Activated T-helper 1 cell treated with Interleukin-2 at 50 U/mL for 16 hours (primary cell): ENCODE results near the gene PCDHB16.
"Not testable (repeated sequence)": the region's sequence is repeated elsewhere in the genome, so short reads cannot be mapped to it uniquely, and the experiment has no call there.

Experiments
- DNase-seq: peaks from one replicate; pipeline ENCODE4 v3.0.0-alpha.2; 2020; ENCODE audit warnings: low read depth

Gene PCDHB16

DNA sequence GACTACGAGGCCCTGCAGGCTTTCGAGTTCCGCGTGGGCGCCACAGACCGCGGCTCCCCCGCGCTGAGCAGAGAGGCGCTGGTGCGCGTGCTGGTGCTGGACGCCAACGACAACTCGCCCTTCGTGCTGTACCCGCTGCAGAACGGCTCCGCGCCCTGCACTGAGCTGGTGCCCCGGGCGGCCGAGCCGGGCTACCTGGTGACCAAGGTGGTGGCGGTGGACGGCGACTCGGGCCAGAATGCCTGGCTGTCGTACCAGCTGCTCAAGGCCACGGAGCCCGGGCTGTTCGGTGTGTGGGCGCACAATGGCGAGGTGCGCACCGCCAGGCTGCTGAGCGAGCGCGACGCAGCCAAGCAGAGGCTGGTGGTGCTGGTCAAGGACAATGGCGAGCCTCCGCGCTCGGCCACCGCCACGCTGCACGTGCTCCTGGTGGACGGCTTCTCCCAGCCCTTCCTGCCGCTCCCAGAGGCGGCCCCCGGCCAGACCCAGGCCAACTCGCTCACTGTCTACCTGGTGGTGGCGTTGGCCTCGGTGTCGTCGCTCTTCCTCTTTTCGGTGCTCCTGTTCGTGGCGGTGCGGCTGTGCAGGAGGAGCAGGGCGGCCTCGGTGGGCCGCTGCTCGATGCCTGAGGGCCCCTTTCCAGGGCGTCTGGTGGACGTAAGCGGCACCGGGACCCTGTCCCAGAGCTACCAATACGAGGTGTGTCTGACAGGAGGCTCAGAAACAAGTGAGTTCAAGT, 2.1 kb downstream of the PCDHB16 start:
- DNase-seq, result not testable (repeated sequence)

DNA sequence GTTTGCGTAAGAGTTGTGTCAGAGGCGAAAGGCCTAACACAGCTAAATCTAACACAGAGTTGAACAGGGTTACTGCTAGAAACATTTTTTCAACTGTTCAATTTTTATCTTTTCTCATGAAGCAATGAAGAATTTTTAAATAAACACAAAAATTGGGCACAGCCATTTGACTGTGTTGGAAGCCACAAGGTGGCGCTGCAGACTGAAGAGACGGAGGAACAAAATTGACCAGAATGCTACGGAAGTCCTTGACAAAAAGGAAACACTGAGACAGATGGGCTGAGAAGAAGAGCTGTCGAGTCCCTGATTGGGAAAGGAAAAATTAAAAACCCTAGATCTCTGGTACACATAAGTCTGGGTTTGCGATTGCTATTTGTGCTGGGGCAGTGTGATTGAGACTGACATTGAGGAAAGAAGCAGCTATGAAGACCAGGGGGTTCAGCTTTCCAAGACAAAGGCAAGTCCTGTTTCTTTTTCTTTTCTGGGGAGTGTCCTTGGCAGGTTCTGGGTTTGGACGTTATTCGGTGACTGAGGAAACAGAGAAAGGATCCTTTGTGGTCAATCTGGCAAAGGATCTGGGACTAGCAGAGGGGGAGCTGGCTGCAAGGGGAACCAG, 4.8 kb downstream of the PCDHB16 start, which contains the start of gene PCDHB9:
PCDHB9 (plus strand) TSS at position 265 of the 616 bp plus-strand sequence; CDS start at position 423, 158 bp downstream.
- no peak for DNase-seq

DNA sequence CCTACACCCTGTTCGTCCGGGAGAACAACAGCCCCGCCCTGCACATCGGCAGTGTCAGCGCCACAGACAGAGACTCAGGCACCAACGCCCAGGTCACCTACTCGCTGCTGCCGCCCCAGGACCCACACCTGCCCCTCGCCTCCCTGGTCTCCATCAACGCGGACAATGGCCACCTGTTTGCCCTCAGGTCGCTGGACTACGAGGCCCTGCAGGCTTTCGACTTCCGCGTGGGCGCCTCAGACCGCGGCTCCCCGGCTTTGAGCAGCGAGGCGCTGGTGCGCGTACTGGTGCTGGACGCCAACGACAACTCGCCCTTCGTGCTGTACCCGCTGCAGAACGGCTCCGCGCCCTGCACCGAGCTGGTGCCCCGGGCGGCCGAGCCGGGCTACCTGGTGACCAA, 6.5 kb downstream of the PCDHB16 start:
- DNase-seq, result not testable (repeated sequence)

DNA sequence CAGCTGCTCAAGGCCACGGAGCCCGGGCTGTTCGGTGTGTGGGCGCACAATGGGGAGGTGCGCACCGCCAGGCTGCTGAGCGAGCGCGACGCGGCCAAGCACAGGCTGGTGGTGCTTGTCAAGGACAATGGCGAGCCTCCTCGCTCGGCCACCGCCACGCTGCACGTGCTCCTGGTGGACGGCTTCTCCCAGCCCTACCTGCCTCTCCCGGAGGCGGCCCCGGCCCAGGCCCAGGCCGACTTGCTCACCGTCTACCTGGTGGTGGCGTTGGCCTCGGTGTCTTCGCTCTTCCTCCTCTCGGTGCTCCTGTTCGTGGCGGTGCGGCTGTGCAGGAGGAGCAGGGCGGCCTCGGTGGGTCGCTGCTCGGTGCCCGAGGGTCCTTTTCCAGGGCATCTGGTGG, 6.9 kb downstream of the PCDHB16 start:
- not testable (repeated sequence) for DNase-seq

DNA sequence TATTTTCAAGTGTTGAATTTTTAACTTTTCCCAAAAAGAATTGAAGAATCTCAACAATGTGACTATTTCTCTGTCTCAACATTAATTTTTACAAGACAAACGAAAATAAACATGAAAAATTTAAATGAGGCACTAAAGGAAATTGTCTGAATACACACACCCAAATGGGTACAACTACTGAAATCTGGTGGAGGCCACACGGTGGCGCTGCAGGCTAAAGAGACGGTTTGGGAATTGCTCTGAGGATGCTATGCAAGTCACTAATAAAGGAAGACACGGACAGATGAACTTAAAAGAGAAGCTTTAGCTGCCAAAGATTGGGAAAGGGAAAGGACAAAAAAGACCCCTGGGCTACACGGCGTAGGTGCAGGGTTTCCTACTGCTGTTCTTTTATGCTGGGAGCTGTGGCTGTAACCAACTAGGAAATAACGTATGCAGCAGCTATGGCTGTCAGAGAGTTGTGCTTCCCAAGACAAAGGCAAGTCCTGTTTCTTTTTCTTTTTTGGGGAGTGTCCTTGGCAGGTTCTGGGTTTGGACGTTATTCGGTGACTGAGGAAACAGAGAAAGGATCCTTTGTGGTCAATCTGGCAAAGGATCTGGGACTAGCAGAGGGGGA, 10.0 kb downstream of the PCDHB16 start, which contains the start of gene PCDHB10:
PCDHB10 (plus strand) TSS at position 244 of the 616 bp plus-strand sequence; CDS start at position 444, 200 bp downstream.
- no peak for DNase-seq

DNA sequence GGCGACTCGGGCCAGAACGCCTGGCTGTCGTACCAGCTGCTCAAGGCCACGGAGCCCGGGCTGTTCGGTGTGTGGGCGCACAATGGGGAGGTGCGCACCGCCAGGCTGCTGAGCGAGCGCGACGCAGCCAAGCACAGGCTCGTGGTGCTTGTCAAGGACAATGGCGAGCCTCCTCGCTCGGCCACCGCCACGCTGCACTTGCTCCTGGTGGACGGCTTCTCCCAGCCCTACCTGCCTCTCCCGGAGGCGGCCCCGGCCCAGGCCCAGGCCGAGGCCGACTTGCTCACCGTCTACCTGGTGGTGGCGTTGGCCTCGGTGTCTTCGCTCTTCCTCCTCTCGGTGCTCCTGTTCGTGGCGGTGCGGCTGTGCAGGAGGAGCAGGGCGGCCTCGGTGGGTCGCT, 12.1 kb downstream of the PCDHB16 start:
- not testable (repeated sequence) for DNase-seq

DNA sequence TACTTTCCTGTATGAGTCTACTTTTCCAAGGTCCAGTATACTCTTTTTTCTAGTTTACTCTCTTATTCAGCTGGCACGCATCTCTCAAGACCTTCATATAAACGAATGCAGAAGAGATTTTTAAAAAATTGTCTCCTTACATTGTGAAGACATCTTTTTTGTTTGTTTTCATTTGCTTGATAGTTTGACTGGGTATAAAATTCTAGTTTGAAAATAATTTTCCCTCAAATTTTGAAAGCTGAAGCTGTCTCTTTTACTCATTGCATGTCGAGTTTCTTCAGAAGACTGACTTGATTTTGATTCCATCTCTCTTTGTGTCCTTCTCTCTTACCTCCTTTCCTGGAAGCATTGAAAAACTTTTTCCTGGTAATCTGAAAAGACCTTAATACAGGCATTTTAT, 14.2 kb downstream of the PCDHB16 start:
- no peak for DNase-seq

DNA sequence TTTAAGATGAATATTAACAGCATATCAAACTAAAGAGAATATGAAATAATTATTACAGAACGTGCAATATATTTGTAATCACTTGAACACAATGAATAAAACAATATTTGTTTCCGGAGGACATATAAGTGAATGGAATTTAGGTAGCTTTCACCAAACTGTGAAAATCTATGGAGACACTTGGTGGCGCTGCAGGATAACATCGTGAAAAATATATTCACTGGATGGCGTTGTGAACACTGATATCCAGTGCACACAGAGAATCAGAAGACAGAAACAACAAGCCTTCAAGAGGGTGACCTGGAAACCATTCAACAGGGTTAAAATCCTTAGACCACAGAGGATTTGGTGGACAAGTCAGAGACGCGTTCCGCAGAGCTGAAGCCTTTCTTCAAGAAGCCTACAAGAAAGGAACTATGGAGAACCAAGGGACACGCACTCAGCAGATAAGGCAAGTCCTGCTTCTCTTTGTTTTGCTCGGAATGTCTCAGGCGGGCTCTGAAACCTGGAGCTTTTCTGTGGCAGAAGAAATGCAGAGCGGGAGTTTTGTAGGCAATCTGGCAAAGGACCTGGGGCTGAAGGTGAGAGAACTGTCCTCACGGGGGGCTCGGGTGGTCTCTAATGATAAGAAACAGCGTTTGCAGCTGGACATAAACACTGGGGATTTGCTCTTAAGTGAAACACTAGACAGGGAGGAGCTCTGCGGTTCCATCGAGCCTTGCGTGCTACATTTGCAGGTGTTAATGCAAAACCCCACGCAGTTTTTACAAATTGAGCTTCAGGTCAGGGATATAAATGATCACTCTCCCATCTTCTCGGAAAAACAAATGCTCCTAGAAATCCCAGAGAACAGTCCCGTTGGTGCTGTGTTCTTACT, 17.4 kb downstream of the PCDHB16 start, which contains the start of gene PCDHB11:
PCDHB11 (plus strand) TSS at position 269 of the 877 bp plus-strand sequence; CDS start at position 417, 148 bp downstream.
- no peak for DNase-seq

DNA sequence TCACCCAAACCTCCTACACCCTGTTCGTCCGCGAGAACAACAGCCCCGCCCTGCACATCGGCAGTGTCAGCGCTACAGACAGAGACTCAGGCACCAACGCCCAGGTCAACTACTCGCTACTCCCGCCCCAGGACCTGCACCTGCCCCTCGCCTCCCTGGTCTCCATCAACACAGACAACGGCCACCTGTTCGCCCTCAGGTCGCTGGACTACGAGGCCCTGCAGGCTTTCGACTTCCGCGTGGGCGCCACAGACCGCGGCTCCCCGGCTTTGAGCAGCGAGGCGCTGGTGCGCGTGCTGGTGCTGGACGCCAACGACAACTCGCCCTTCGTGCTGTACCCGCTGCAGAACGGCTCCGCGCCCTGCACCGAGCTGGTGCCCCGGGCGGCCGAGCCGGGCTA, 18.9 kb downstream of the PCDHB16 start:
- not testable (repeated sequence) for DNase-seq

DNA sequence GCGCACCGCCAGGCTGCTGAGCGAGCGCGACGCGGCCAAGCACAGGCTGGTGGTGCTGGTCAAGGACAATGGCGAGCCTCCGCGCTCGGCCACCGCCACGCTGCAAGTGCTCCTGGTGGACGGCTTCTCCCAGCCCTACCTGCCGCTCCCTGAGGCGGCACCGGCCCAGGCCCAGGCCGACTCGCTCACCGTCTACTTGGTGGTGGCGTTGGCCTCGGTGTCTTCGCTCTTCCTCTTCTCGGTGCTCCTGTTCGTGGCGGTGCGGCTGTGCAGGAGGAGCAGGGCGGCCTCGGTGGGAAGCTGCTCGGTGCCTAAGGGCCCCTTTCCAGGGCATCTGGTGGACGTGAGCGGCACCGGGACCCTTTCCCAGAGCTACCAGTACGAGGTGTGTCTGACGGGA, 19.5 kb downstream of the PCDHB16 start:
- not testable (repeated sequence) for DNase-seq

DNA sequence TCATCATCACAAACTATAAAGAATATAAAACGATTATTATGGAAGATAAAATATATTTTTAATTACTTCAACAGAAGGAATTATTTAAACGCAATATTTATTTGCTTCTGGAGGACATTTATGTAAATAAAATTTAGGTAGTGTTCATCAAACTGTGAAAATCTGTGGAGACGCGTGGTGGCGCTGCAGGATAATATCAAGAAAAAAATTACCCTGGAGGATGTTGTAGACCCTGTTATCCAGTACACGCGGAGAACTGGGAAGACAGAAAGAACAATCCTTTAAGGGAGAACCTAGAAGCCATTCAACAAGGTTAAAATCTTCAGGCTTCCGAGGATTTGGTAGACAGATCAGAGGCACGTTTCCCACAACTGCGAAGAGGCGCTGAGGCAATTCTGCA, 26.3 kb downstream of the PCDHB16 start, which contains the start of gene PCDHB12:
PCDHB12 (plus strand) TSS at position 242 of the 400 bp plus-strand sequence. CDS start 189 bp downstream, outside the sequence.
- no peak for DNase-seq

DNA sequence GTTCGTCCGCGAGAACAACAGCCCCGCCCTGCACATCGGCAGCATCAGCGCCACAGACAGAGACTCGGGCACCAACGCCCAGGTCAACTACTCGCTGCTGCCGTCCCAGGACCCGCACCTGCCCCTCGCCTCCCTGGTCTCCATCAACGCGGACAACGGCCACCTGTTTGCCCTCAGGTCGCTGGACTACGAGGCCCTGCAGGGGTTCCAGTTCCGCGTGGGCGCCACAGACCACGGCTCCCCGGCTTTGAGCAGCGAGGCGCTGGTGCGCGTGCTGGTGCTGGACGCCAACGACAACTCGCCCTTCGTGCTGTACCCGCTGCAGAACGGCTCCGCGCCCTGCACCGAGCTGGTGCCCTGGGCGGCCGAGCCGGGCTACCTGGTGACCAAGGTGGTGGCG, 28.1 kb downstream of the PCDHB16 start:
- DNase-seq, result not testable (repeated sequence)

DNA sequence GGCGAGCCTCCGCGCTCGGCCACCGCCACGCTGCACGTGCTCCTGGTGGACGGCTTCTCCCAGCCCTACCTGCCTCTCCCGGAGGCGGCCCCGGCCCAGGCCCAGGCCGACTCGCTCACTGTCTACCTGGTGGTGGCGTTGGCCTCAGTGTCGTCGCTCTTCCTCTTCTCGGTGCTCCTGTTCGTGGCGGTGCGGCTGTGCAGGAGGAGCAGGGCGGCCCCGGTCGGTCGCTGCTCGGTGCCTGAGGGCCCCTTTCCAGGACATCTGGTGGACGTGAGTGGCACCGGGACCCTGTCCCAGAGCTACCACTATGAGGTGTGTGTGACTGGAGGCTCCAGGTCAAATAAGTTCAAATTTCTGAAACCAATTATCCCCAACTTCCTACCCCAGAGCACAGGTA, 28.7 kb downstream of the PCDHB16 start:
- DNase-seq, result not testable (repeated sequence)

DNA sequence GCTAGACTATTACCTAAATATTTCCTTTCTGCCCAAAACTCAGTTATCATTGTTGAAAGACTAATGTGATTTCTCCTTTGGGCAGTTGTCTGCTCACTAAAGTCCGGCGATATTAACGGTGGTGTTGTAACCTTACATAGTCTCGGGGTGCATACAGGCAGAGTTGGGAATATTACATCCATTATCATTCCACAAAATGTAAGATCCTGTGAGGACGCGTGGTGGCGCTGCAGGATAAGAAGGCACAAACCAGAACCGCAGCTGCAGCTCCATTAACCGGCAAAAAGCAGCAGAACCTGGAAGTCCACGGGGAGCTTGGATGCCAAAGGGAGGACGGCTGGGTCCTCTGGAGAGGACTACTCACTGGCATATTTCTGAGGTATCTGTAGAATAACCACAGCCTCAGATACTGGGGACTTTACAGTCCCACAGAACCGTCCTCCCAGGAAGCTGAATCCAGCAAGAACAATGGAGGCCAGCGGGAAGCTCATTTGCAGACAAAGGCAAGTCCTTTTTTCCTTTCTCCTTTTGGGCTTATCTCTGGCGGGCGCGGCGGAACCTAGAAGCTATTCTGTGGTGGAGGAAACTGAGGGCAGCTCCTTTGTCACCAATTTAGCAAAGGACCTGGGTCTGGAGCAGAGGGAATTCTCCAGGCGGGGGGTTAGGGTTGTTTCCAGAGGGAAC, 31.6 kb downstream of the PCDHB16 start, which contains the start of gene PCDHB13:
PCDHB13 (plus strand) TSS at position 264 of the 684 bp plus-strand sequence; CDS start at position 469, 205 bp downstream.
- not testable (repeated sequence) for DNase-seq

DNA sequence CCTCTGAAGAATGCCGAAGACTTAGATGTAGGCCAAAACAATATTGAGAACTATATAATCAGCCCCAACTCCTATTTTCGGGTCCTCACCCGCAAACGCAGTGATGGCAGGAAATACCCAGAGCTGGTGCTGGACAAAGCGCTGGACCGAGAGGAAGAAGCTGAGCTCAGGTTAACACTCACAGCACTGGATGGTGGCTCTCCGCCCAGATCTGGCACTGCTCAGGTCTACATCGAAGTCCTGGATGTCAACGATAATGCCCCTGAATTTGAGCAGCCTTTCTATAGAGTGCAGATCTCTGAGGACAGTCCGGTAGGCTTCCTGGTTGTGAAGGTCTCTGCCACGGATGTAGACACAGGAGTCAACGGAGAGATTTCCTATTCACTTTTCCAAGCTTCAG, 32.4 kb downstream of the PCDHB16 start:
- DNase-seq, result not testable (repeated sequence)

DNA sequence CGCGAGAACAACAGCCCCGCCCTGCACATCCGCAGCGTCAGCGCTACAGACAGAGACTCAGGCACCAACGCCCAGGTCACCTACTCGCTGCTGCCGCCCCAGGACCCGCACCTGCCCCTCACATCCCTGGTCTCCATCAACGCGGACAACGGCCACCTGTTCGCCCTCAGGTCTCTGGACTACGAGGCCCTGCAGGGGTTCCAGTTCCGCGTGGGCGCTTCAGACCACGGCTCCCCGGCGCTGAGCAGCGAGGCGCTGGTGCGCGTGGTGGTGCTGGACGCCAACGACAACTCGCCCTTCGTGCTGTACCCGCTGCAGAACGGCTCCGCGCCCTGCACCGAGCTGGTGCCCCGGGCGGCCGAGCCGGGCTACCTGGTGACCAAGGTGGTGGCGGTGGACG, 33.3 kb downstream of the PCDHB16 start:
- DNase-seq, result not testable (repeated sequence)

DNA sequence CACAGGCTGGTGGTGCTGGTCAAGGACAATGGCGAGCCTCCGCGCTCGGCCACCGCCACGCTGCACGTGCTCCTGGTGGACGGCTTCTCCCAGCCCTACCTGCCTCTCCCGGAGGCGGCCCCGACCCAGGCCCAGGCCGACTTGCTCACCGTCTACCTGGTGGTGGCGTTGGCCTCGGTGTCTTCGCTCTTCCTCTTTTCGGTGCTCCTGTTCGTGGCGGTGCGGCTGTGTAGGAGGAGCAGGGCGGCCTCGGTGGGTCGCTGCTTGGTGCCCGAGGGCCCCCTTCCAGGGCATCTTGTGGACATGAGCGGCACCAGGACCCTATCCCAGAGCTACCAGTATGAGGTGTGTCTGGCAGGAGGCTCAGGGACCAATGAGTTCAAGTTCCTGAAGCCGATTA, 33.8 kb downstream of the PCDHB16 start:
- not testable (repeated sequence) for DNase-seq

DNA sequence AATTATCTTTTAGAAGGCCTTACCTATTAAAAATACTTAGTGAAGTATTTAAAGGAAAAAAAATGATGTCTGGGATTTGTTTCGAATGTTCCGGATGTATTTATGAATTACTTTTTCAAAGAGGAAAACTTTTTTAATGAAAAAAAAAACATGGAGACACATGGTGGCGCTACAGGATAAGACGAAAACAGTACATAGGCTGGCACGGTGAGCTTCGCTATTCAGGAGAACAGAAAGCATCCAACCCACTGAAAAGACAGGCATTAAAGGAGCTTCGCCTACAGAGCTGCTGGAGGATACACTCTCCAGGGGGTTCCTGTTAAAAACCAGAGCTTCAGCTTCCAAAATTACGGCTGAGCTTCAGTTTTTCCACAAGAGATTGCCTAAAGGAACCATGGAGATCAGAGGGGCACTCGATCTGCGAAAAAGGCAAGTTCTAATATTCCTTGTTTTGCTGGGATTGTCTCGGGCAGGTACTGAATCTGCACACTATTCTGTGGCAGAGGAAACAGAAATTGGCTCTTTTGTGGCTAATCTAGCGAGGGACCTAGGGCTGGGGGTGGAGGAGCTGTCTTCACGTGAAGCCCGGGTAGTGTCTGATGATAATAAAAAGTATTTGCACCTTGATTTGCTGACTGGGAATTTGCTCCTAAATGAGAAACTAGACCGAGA, 41.1 kb downstream of the PCDHB16 start, which contains the start of gene PCDHB14:
PCDHB14 (plus strand) TSS at position 232 of the 672 bp plus-strand sequence; CDS start at position 395, 163 bp downstream.
- DNase-seq, result no peak

DNA sequence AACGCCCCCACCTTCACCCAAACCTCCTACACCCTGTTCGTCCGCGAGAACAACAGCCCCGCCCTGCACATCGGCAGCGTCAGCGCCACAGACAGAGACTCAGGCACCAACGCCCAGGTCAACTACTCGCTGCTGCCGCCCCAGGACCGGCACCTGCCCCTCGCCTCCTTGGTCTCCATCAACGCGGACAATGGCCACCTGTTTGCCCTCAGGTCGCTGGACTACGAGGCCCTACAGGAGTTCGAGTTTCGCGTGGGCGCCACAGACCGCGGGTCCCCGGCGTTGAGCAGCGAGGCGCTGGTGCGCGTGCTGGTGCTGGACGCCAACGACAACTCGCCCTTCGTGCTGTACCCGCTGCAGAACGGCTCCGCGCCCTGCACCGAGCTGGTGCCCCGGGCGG, 42.7 kb downstream of the PCDHB16 start:
- not testable (repeated sequence) for DNase-seq

DNA sequence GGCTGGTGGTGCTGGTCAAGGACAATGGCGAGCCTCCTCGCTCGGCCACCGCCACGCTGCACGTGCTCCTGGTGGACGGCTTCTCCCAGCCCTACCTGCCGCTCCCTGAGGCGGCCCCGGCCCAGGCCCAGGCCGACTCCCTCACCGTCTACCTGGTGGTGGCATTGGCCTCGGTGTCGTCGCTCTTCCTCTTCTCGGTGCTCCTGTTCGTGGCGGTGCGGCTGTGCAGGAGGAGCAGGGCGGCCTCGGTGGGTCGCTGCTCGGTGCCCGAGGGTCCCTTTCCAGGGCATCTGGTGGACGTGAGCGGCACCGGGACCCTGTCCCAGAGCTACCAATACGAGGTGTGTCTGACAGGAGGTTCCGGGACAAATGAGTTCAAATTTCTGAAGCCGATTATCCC, 43.2 kb downstream of the PCDHB16 start:
- not testable (repeated sequence) for DNase-seq
